NK-92 (cell line): ENCODE results near the gene IFNB1.

Experiments
- DNase-seq: peaks from one replicate; lab custom pipeline; 2025; ENCODE audit not compliant: unreplicated experiment; lab: John Stamatoyannopoulos, UW

IFNB1 gene

GRCh38 chr9:21077781-21078180, at the start of gene IFNB1:
IFNB1 (minus strand) TSS chr9:21077942; CDS start chr9:21077869, 73 bp downstream.
- no peak for DNase-seq

GRCh38 chr9:21121595-21122251, 44.0 kb upstream of the IFNB1 start:
- DNase-seq = no peak

GRCh38 chr9:21121079-21121478, 43.3 kb upstream of the IFNB1 start:
- DNase-seq = no peak

DNA sequence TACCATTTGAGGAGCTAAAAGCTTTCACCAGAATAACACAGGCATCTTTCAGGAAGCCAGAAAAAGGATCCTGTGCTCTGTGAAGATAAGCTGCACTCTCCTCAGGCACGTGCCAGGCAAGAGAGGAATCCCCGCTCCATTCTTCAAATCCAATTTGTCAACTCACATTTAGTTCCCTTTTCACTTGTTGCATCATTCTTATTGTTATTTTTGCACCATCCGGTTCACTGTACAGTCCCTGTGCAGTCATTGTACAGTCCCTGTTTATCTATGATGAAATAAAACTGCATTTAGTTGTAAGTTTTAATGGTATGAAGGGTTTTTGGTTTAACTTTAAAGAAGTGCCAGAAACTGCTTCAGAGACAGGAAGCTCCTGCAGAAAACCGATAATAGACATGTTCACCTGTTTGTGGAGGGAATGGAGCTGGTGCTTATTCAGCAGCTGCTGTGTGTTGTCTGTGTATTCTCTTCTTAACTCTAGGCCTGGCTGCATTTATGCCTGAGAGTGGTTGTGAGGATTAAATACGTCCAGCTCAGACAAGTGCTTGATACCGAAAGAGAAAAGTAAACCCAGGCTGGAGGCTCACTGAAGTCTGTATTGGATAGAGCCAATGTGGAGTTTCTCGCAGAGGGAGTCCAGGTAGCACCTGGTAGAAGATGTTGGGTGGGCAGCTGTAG, 41.5 kb upstream of the IFNB1 start:
- no peak for DNase-seq

DNA sequence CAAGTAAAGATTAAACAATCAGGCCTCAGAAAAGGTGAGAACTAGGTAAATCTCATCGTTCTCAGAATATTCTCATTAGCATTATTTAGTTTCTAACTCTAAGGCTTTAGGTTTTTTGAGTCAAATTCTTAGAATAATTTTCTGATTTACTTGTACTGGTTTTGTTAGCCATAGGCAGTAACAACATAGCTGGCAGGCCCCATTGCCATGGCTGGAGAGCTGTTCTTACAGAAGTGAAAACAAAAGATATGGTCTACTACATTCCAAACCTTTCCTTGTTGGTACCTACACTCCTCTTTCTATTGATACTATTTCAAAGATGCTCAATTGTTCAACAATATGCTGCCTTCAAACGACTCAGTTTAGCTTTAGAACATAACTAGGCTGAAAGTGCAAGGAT, 36.6 kb upstream of the IFNB1 start:
- DNase-seq = no peak

DNA sequence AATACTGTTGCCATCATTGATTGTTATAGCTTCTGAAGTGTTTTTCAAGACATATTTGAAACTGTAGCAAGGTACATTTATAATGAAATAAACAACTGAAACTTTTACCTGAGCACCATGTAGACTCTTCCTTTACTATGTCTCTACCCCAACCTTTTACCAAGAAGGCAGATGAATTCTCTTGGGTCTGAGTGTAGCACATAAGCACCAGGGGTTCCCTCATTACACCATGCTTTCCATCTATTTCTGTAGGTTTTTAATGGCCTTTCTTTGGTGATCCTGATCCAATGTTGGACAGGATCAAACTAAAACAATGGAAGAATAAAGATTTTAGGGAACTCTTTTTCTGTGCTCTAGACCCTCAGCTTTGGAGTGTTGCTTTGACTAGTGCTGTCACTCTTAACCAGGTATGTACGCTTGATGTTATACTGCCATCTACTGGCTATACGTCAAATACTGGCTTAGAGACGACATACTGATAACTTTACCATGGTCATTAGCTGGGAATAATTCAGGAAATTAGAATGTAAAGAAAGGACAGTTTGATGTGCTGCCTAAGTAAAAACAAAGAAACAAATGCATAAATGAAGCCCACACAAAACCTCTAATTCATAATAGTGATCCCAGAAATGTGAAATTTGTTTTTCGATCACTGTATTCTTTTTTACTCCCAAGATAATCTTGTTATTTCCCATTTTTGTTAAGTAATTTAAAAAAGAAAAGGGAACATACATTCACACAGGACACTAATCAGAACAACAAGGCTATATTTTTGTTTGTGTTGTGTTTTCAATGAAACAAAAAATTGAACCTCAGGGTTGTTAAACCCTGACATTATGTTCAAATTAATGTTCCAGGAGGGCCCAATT, 33.2 kb upstream of the IFNB1 start:
- DNase-seq = no peak

DNA sequence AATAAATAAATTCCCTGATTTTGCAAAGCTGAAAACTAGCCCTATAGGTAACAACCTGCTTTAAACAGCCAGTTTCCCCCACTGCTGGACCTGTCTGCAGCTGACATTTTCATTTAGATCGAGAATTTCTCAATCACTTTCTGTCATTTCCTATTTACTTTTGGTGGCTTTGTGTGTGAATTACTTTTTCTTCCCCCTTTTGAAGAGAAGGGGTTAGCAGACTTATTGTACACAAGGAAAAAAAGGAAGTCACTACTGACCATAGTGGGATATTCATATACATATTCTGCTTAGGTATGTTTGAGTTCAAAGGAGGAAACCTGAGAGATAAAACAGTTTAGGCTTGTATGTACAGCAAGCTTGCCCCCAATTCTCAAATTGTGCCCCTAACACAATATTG, 27.0 kb upstream of the IFNB1 start:
- DNase-seq = no peak

DNA sequence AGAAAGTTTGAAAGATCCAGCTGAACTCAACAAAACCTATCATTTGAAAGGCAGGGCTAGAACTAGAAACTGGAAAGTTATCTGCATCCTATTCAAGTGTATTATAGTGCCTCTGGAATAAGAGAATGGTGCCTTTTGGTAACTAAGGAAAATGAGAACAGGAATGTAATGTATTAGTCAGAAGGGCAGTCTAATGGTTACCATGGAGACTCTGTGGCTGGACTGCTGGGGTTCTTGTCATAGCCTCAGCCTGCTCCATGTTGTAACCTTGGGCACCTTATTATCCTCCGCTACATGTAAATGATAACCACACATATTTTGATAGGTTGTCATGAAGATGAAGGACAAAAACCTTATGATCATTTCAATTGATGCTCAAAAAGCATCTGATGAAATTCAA, 24.6 kb upstream of the IFNB1 start:
- DNase-seq = no peak

DNA sequence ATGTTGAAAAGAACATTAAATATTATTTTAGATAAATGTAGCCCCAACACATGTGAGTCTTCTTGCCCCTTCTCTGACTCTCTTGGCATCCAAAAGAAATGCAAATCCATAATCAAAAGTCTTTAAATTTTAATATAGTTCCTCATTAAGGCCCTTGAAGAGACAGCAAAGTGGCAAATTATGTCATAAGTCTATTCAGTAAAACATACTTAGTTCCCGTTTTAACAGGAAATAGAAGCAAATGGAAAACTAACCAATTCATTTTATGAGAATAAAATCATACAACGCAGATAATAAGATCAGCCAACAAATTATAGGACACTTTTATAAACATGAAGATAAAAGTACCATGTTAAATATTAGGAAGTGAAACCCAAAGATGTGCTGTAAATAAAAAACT, 20.1 kb upstream of the IFNB1 start:
- no peak for DNase-seq

DNA sequence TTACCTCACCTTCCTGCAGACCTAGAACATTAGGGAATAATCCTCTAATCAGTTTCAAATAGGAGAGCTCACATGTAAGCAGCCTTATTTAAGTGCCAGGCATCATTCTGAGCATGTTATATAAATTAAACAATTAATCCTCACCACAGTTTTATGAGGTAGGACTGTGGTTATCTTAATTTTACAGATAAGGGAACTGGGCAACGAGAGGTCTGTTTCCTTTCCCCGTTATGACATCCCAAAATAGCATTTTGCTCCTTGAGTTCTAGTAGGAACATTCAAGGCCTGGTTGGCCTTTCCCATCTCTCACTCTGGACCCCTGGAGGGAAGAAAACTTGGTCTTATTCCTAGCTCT, 19.1 kb upstream of the IFNB1 start:
- no peak for DNase-seq

- no peak for DNase-seq
These were observed 18.6 kb upstream of the IFNB1 start for GRCh38 chr9:21096172-21096900.

- no peak for DNase-seq
These were observed 17.8 kb upstream of the IFNB1 start for GRCh38 chr9:21095561-21095960.

DNA sequence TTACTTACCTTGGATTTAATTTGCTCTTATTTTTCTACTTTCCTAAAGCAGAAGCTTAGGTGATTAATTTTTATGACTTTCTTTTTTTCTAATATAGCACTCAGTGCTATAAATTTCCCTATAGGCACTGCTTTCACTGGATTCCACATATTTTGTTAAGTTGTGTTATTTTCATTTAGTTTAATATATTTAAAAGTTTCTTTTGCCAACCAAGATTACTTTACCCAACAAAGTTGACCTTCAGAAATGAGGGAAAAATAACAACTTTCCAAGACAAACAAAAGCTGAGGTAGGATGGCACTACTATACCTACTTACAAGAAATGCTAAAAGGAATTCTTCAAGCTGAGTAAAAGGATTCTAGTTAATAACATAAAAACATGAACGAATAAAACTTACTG, 8.8 kb upstream of the IFNB1 start:
- no peak for DNase-seq

DNA sequence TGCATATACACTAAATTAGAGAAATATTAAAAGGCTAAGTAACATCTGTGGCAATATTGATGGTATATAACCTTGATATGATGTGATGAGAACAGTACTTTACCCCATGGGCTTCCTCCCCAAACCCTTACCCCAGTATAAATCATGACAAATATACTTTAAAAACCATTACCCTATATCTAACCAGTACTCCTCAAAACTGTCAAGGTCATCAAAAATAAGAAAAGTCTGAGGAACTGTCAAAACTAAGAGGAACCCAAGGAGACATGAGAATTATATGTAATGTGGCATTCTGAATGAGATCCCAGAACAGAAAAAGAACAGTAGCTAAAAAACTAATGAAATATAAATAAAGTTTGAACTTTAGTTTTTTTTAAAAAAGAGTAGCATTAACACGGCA, 7.3 kb upstream of the IFNB1 start:
- no peak for DNase-seq

DNA sequence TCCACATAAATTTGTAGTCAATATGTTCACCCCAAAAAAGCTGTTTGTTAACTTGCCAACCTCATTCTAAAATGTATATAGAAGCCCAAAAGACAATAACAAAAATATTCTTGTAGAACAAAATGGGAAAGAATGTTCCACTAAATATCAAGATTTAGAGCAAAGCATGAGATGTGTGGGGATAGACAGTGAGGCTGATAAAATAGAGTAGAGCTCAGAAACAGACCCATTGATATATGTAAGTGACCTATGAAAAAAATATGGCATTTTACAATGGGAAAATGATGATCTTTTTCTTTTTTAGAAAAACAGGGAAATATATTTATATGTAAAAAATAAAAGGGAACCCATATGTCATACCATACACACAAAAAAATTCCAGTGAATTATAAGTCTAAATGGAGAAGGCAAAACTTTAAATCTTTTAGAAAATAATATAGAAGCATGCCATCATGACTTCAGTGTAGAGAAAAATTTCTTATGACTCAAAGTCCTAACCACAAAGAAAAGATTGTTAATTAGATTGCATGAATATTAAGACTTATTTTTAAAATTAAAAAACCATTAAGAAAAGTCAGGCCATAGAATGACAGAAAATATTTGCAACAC, 6.6 kb upstream of the IFNB1 start:
- DNase-seq = no peak

- no peak for DNase-seq
These were observed 4.9 kb upstream of the IFNB1 start for GRCh38 chr9:21082671-21083070.

- DNase-seq = no peak
These were observed 4.3 kb upstream of the IFNB1 start for GRCh38 chr9:21081999-21082398.

GRCh38 chr9:21081451-21081850, 3.7 kb upstream of the IFNB1 start:
- no peak for DNase-seq

- no peak for DNase-seq
These were observed 3.1 kb upstream of the IFNB1 start for GRCh38 chr9:21080793-21081192.

GRCh38 chr9:21078702-21079101, 960 bp upstream of the IFNB1 start:
- no peak for DNase-seq

- DNase-seq = no peak
These were observed 2.3 kb downstream of the IFNB1 start for GRCh38 chr9:21075484-21075883.
